Sigmoid colon (tissue), 7 donors: ENCODE results near the gene ZNF280A. TPM values are rescaled to one million over a fixed set of nuclear protein-coding genes. Genes with fewer than 3 reads are reported as not detected.
"Not testable (repeated sequence)": the region's sequence is repeated elsewhere in the genome, so short reads cannot be mapped to it uniquely, and the experiment has no call there.

Experiments
- DNase-seq: peaks from one replicate; pipeline ENCODE4 v3.0.0-alpha.2; 2019
- H3K27ac ChIP-seq, 4 donors: fragments of 200-600 bp; sonication (generic); one replicate each; pipeline ENCODE4 v1.5.1; 2016 to 2019; ENCODE audit warnings: mild to moderate bottlenecking in 1 of 4
- H3K27me3 ChIP-seq, 3 donors: fragments of 200-600 bp; sonication (generic); one replicate each; pipeline ENCODE4 v1.5.1; 2019; ENCODE audit warnings: mild to moderate bottlenecking in 1 of 3
- H3K36me3 ChIP-seq, 4 donors: fragments of 200-600 bp; sonication (generic); one replicate each; pipeline ENCODE4 v1.5.1; 2016 to 2019
- H3K4me1 ChIP-seq, 4 donors: fragments of 200-600 bp; sonication (generic); one replicate each; pipeline ENCODE4 v1.5.1; 2017 to 2019
- H3K4me3 ChIP-seq, 4 donors: fragments of 200-600 bp; sonication (generic); one replicate each; pipeline ENCODE4 v1.5.1; 2017 to 2019; ENCODE audit warnings: mild to moderate bottlenecking in 2 of 4, moderate library complexity in 1 of 4
- H3K9me3 ChIP-seq, 4 donors: fragments of 200-600 bp in 3 of 4; sonication (generic) in 3 of 4; one replicate each; pipeline versions ENCODE4 v1.5.1 to v1.6.1; 2013 to 2019
- CTCF ChIP-seq, 4 experiments: fragments of 450-650 bp in 3 of 4; fragments of 200-600 bp in 1 of 4; IDR thresholded peaks; one replicate each; pipeline ENCODE4 v1.5.1; 2016 to 2019; ENCODE audit warnings: antibody characterized with exemption in 4 of 4, mild to moderate bottlenecking in 3 of 4, moderate library complexity in 2 of 4
- EP300 ChIP-seq, 4 donors: sonication (generic); formaldehyde crosslinking; IDR thresholded peaks; one replicate each; pipeline ENCODE4 v1.6.1; 2017; ENCODE audit warnings: antibody characterized with exemption in 4 of 4
- POLR2A ChIP-seq, 2 donors: fragments of 450-650 bp; IDR thresholded peaks; one replicate each; pipeline ENCODE4 v1.6.1; 2016; ENCODE audit warnings: antibody characterized with exemption in 2 of 2, mild to moderate bottlenecking in 2 of 2, moderate library complexity in 2 of 2
- POLR2AphosphoS5 ChIP-seq, 4 donors: sonication (generic); formaldehyde crosslinking; IDR thresholded peaks; one replicate each; pipeline ENCODE4 v1.6.1; 2017; ENCODE audit warnings: antibody characterized with exemption in 4 of 4
- WGBS, 2 donors: extraction: QIAGEN DNeasy Blood & Tissue Kit; methylation state at CpG; one replicate each; pipeline ENCODE4 v1.1.7; 2013; 5-methylcytosine and 5-hydroxymethylcytosine counted together
- intact Hi-C: fragments of 100-400 bp; cut with DNase I; formaldehyde crosslinking; loops from one replicate; pipeline ENCODE4 v1.15.1; 2023
- polyA plus RNA-seq, 3 donors: library from polyadenylated mRNA; stranded (reverse); fragments of 200-250 nt; gene quantifications; one replicate each; pipeline ENCODE4 v1.2.3, GENCODE V29; 2013
- total RNA-seq, 4 donors: library from RNA; depleted of rRNA; stranded (reverse); fragments of >200 nt; gene quantifications; one replicate each; pipeline ENCODE4 v1.1.0, GENCODE V29; 2016
- donor health status: healthy with polysubstance abuse.
- donor health status: Bipolar disorder and iron deficiency.
- donor health status: healthy.

The ZNF280A gene
- total and polyA plus RNA-seq, 7 donors = not detected

- WGBS, 2 donors = 98 to 100% methylated on average over 1 of the region's 1 CpG
- intact Hi-C loops = no loop called here
Observed at GRCh38 chr22:22506736-22507135, 13.3 kb downstream of the ZNF280A start.

GRCh38 chr22:22498267-22498666 lies 21.8 kb downstream of the ZNF280A start:
- Histone ChIP-seq H3K9me3 (no peaks in the 10 kb centered on the region), H3K27me3 (no peaks in the 10 kb centered on the region), H3K4me1 (no peaks in the 10 kb centered on the region), H3K4me3 (no peak overlapping the region), H3K27ac (no peak overlapping the region), H3K36me3 (no peaks in the 10 kb centered on the region)
- WGBS, 2 donors = 85 to 91% methylated on average over 2 of the region's 2 CpGs
- no peak for DNase-seq
- intact Hi-C loops = no loop called here
- no peak for TF ChIP-seq POLR2AphosphoS5 (IDR thresholded peaks at IDR 0.05)
- TF ChIP-seq CTCF (IDR thresholded peaks at IDR 0.05) = no peak
- TF ChIP-seq POLR2A (IDR thresholded peaks at IDR 0.05) = no peak
- TF ChIP-seq EP300 (IDR thresholded peaks at IDR 0.05) = no peak

More at GRCh38 chr22:22506736-22507135, 13.3 kb downstream of the ZNF280A start:
- DNase-seq = no peak
- no peak overlapping the region for H3K27ac ChIP-seq
- H3K27me3 ChIP-seq = peaks cover 0 to 5% (median 0%) of the 10 kb centered on the region in 3 donors
- H3K9me3 ChIP-seq = peaks cover 0 to 8% (median 5%) of the 10 kb centered on the region in 4 donors
- no peak for TF ChIP-seq EP300 (IDR thresholded peaks at IDR 0.05)
- TF ChIP-seq CTCF (IDR thresholded peaks at IDR 0.05) = no peak
- no peak for TF ChIP-seq POLR2AphosphoS5 (IDR thresholded peaks at IDR 0.05)
- H3K36me3 ChIP-seq = no peaks in the 10 kb centered on the region
- no peak overlapping the region for H3K4me3 ChIP-seq
- H3K4me1 ChIP-seq = peaks cover 0 to 11% (median 3%) of the 10 kb centered on the region in 4 donors

- WGBS, 2 donors = 96% methylated on average over 3 of the region's 3 CpGs
- DNase-seq, intact Hi-C loops: not testable (repeated sequence)
Observed at GRCh38 chr22:22491589-22491988, 28.5 kb downstream of the ZNF280A start.

GRCh38 chr22:22488736-22489135 lies 31.3 kb downstream of the ZNF280A start:
- H3K27me3 ChIP-seq = no peaks in the 10 kb centered on the region
- no peak overlapping the region for H3K27ac ChIP-seq
- no peaks in the 10 kb centered on the region for H3K4me1 ChIP-seq
- WGBS, 2 donors = 90 to 91% methylated on average over 5 of the region's 5 CpGs
- H3K36me3 ChIP-seq = no peaks in the 10 kb centered on the region
- no peaks in the 10 kb centered on the region for H3K9me3 ChIP-seq
- DNase-seq = no peak
- no peak overlapping the region for H3K4me3 ChIP-seq
- no peak for TF ChIP-seq EP300 (IDR thresholded peaks at IDR 0.05)
- TF ChIP-seq POLR2A (IDR thresholded peaks at IDR 0.05) = no peak
- no peak for TF ChIP-seq POLR2AphosphoS5 (IDR thresholded peaks at IDR 0.05)
- no peak for TF ChIP-seq CTCF (IDR thresholded peaks at IDR 0.05)
- intact Hi-C loops = no loop called here

More at GRCh38 chr22:22491589-22491988, 28.5 kb downstream of the ZNF280A start:
- H3K27me3 ChIP-seq, H3K4me3 ChIP-seq, H3K9me3 ChIP-seq, H3K4me1 ChIP-seq, H3K36me3 ChIP-seq, H3K27ac ChIP-seq: not testable (repeated sequence)

- intact Hi-C loops = no loop called here
- no peak for DNase-seq
- TF ChIP-seq EP300 (IDR thresholded peaks at IDR 0.05) (no peak), POLR2AphosphoS5 (IDR thresholded peaks at IDR 0.05) (no peak), POLR2A (IDR thresholded peaks at IDR 0.05) (no peak), CTCF (IDR thresholded peaks at IDR 0.05) (no peak)
- H3K4me3 ChIP-seq = no peak overlapping the region
- 92 to 94% methylated on average over 12 of the region's 12 CpGs for WGBS, 2 donors
- no peaks in the 10 kb centered on the region for H3K36me3 ChIP-seq
- no peak overlapping the region for H3K27ac ChIP-seq
- no peaks in the 10 kb centered on the region for H3K27me3 ChIP-seq
- H3K4me1 ChIP-seq = no peaks in the 10 kb centered on the region
- no peaks in the 10 kb centered on the region for H3K9me3 ChIP-seq
Observed at GRCh38 chr22:22487869-22488597, 32.0 kb downstream of the ZNF280A start.
